Measurements from ENCODE around the gene RPS6KA5.
"Not testable (repeated sequence)": the region's sequence is repeated elsewhere in the genome, so short reads cannot be mapped to it uniquely, and the experiment has no call there.

Gene RPS6KA5

GRCh38 chr14:91065266-91065665, 4.8 kb upstream of the RPS6KA5 start:
- no peak for DNase-seq (ENCODE audit: low spot score)

DNA sequence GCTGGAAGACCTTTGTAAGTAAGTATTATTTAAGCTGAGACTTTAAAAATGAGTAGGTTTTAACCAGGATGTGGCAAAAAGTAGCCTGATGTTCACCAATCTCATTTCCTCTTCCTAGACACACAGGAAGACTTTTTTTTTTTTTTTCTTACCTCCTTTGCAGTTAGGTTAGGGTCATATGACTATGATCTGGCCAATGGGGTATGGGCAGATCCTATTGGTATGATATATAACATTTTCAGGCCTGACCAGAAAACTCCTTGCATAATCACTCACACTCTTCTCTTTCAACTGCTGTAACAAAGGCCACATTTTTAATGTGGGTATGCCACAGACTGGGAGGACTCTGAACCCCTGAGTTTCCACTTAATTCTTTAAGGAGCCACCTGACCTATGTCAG, 2.7 kb upstream of the RPS6KA5 start:
- no peak for DNase-seq (ENCODE audit: low spot score)

GRCh38 chr14:91062600-91062999, 2.2 kb upstream of the RPS6KA5 start:
- DNase-seq (ENCODE audit: low spot score) = no peak

GRCh38 chr14:91061056-91061887, 831 bp upstream of the RPS6KA5 start:
- DNase-seq (ENCODE audit: low spot score) = no peak

DNA sequence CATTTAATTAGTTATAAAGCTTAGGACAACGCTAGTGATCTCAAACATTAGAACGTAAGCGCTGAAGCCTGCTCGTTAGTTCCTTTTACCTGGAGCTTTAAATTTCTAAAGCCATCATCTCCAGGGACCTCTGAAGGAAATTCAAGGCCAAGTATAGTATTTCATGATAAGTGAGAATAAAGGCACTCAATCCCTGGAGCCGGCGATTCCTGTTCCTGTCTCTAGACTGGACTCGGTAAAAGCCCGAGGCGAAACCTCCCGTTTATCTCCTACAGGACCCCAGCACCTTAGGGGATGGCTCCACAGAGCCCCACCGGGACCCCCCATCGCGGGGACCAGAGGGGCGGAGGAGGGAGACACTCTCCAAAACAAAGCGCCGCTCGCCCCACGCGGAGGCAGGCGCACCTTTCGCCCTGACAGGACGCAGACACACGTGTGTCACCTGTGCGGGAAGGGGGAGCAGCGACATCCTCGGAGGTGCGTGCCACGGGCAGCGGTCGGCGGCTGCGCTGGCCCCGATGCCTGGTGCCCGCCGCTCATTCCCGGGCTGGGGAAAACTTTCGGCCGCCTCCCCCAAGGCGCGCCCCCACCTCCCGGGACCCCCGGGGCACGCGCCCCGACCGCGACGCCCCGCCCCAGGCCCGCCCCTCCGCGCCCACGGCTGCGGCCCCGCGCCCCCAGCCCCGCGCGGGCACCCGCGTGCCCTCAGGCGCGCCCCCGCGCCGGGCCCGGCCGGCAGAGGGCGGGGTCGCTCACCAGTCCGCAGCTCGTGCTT, 678 bp downstream of the RPS6KA5 start:
- peak; percentile 33 for DNase-seq (ENCODE audit: low spot score)

DNA sequence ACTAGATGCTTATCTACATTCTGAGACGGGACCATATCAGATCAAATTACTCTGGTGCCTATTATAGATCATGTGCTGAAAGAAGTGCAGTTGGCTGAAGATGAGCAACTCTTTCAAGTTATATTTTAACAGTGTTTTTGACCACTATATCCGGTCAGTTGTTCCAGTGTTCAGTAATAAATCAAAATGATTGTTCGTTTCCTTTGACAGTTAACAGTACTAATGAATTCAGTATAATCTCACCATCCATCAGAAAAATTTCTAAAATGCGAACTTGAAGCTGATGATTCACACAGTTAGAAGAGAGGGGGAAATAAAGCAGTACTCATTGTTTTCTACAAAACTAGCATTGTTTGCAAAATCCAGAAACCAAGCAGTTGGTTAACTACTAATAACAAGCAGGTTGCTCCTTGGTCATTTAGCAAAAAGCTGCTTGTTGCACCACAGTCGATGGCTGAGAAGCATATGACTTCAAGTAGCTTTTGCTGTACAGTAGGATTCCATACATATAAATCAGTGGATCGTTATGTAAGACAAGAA, 2.3 kb downstream of the RPS6KA5 start:
- no peak for DNase-seq (ENCODE audit: low spot score)

DNA sequence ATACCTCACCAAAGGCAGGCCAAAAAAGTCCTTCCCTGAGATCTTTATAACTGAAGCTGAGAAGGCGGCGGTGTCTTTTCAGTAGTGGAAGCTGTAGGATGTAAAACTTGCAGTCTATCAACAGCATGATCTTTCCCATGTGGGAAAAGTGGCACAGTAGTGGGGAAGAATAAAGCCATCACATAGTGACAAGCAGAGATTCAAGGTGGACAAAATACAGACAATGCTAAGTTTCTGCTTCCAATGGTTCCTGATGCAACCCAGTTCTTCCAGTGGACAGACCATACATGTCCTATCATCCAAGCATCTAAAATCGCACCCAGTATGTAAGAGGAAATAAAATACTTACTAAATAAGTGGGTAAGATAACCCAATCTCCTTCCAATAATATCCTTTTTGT, 4.1 kb downstream of the RPS6KA5 start:
- no peak for DNase-seq (ENCODE audit: low spot score)

- DNase-seq (ENCODE audit: low spot score) = no peak
These were observed 5.4 kb downstream of the RPS6KA5 start for GRCh38 chr14:91055016-91055415.

- DNase-seq (ENCODE audit: low spot score) = no peak
These were observed 11.8 kb downstream of the RPS6KA5 start for GRCh38 chr14:91048676-91049075.

GRCh38 chr14:91048265-91048664, 12.2 kb downstream of the RPS6KA5 start:
- DNase-seq (ENCODE audit: low spot score) = no peak

- no peak for DNase-seq (ENCODE audit: low spot score)
These were observed 13.2 kb downstream of the RPS6KA5 start for GRCh38 chr14:91047174-91047753.

GRCh38 chr14:91046488-91047072, 13.9 kb downstream of the RPS6KA5 start:
- DNase-seq (ENCODE audit: low spot score) = no peak

DNA sequence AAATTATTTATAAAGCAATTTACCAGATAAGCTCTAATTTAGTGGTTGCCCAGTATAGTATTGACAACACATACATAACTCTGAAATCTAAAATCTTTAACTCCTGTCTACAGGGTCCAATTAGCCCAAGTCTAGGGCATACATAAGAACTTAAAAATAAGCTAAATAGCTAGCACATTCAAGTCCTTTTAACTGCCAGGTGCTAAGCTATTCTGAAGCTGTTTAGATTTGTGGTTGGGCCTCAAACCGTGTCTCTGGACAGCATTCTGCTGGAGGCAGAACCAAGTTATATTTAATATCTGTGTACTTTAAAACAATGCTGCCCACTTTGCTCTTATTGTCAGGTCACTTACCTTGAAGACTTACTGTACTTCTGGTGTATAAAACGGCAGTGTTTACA, 19.0 kb downstream of the RPS6KA5 start:
- no peak for DNase-seq (ENCODE audit: low spot score)

DNA sequence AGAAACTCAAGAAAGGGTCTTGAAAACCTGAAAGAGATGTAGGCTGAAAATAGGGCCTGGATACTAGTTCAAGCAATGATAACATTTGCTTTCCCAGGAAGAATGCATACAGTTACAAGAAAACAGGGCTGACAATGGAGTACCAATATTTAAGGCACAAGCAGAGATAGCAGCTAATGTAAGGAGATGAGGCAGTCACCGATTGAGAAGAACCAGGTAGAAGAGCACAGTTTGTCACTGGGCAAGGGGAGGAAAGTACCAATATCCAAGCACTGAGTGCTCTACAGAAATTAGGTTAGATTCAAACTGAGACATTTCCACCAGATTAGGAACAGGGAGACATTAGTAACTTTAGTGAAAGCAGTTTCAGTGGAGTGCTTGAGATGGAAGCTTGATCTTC, 19.9 kb downstream of the RPS6KA5 start:
- no peak for DNase-seq (ENCODE audit: low spot score)

GRCh38 chr14:91038439-91038838, 22.0 kb downstream of the RPS6KA5 start:
- DNase-seq (ENCODE audit: low spot score) = peak; percentile 10

DNA sequence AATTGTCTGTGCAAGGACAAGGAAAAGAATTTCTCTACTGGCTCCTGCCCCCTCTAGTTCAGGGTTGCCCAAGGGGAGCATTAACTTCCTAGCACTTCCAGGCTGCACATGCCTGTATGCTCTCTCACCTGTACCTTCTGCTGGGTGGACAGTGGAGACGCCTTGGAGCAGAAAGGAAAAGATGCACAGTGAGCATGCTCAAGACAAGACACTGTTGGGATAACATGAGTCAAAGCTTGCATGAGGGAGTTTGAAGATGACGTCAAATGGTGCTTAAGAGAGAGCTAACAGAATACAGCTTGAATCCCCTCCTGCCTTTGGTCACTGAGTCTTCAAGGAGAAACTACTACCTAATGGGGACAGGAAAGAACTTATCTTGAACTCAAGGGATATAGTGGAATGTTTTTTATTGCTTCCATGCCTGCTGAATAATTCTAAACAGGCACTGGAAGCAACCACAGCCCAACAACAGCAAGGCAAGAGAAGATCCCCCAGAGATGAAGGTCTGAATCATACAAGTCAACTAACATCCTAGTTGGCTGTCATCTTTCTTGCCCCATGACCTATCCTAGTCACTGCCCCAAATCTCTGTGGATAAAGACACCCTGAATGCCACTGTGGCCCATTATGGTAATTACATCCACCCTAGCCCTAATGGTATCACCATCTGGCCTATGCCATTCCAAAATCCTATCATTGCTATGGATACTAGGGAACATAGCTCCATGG, 23.5 kb downstream of the RPS6KA5 start:
- DNase-seq (ENCODE audit: low spot score) = no peak

GRCh38 chr14:91035855-91036254, 24.6 kb downstream of the RPS6KA5 start:
- DNase-seq (ENCODE audit: low spot score) = no peak

GRCh38 chr14:91034379-91034778, 26.1 kb downstream of the RPS6KA5 start:
- DNase-seq (ENCODE audit: low spot score) = not testable (repeated sequence)

GRCh38 chr14:91032248-91032647, 28.2 kb downstream of the RPS6KA5 start:
- DNase-seq (ENCODE audit: low spot score) = no peak

GRCh38 chr14:91031666-91032065, 28.8 kb downstream of the RPS6KA5 start:
- no peak for DNase-seq (ENCODE audit: low spot score)

DNA sequence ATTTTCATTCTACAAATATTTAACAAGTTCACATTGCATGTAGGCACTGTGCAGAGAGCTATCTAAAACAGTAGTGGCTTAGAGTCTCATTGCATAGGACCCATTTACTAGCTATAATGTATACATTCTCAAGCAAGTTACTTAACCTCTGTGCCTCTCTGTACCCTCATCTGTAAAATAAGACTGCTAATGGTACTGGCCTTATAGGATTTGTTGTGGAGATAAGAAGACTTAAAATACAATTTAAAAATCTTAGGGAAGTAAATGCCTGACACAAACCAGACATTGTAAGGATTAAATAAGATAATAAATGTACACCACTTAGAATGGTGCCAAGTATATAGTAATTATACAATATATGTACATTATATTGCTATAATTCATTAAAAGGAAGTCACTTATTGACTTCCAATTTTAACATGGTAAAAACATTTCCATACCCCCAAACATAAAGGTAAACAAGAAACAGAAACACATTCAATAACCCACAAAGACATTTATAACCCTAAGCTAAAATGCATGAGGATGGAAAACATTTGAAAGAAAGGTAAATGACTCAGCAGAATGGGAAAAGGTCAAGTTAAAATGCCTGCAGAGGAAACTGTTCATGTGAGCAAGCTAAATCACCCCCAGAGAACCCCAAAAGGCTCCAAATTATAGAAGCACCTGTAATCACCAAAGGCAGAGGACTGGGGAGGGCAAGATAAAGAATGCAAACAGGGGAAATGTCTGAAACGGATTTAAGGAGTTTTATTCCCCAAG, 30.8 kb downstream of the RPS6KA5 start:
- no peak for DNase-seq (ENCODE audit: low spot score)

Data from AG08395 (cell line).